Trophoblast cell (in vitro differentiated cells and primary cell): ENCODE measurements around the gene ANKMY1.

Experiments used
- DNase-seq, 2 donors: peaks; one replicate each; pipeline ENCODE4 v3.0.0-alpha.2; 2016
- H2AFZ ChIP-seq: 2 replicates; pipeline ENCODE4 v1.6.1; 2013; ENCODE audit warnings: low read length, moderate library complexity, mild to moderate bottlenecking; ENCODE audit not compliant: insufficient read depth, poor library complexity
- H2AK5ac ChIP-seq: 2 replicates; pipeline ENCODE4 v1.6.1; 2013; ENCODE audit warnings: mild to moderate bottlenecking, low read length
- H2BK120ac ChIP-seq: 2 replicates; pipeline ENCODE4 v1.6.1; 2013; ENCODE audit warnings: low read length, mild to moderate bottlenecking, moderate library complexity; ENCODE audit not compliant: insufficient read depth, poor library complexity
- H2BK12ac ChIP-seq: 2 replicates; pipeline ENCODE4 v1.6.1; 2013; ENCODE audit warnings: mild to moderate bottlenecking, low read length, moderate library complexity
- H2BK5ac ChIP-seq: 2 replicates; pipeline ENCODE4 v1.6.1; 2013; ENCODE audit warnings: low read length, low read depth, moderate library complexity, mild to moderate bottlenecking; ENCODE audit not compliant: poor library complexity
- H3K14ac ChIP-seq: 2 replicates; pipeline ENCODE4 v1.6.1; 2013; ENCODE audit warnings: mild to moderate bottlenecking, low read length
- H3K18ac ChIP-seq: 2 replicates; pipeline ENCODE4 v1.6.1; 2013; ENCODE audit warnings: mild to moderate bottlenecking, low read length
- H3K23ac ChIP-seq: 2 replicates; pipeline ENCODE4 v1.6.1; 2013; ENCODE audit warnings: low read length
- H3K27ac ChIP-seq: 2 replicates; pipeline ENCODE4 v1.5.1; 2013; ENCODE audit warnings: low read depth, mild to moderate bottlenecking, inconsistent platforms, low read length, moderate library complexity
- H3K27me3 ChIP-seq: 2 replicates; pipeline ENCODE4 v1.6.1; 2013; ENCODE audit warnings: inconsistent platforms, mild to moderate bottlenecking, low read length, moderate library complexity; ENCODE audit not compliant: insufficient read depth
- H3K36me3 ChIP-seq, 2 experiments: 1 replicate in 1 of 2; 2 replicates in 1 of 2; pipeline ENCODE4 v1.6.1; 2013; ENCODE audit warnings: low read length in 2 of 2, mild to moderate bottlenecking in 2 of 2, moderate library complexity in 1 of 2; ENCODE audit not compliant: insufficient read depth in 2 of 2, control insufficient read depth in 1 of 2
- H3K4ac ChIP-seq: 2 replicates; pipeline ENCODE4 v1.6.1; 2013; ENCODE audit warnings: low read depth, mild to moderate bottlenecking, low read length, moderate library complexity
- H3K4me1 ChIP-seq, 2 experiments: 1 replicate in 1 of 2; 2 replicates in 1 of 2; pipeline ENCODE4 v1.6.1; 2013; ENCODE audit warnings: low read length in 2 of 2, mild to moderate bottlenecking in 2 of 2, moderate library complexity in 1 of 2; ENCODE audit not compliant: insufficient read depth in 2 of 2, control insufficient read depth in 1 of 2
- H3K4me2 ChIP-seq: 2 replicates; pipeline ENCODE4 v1.6.1; 2013; ENCODE audit warnings: inconsistent platforms, mild to moderate bottlenecking, low read length, moderate library complexity
- H3K4me3 ChIP-seq: 2 replicates; pipeline ENCODE4 v1.5.1; 2013; ENCODE audit warnings: mild to moderate bottlenecking, low read depth, low read length, inconsistent platforms
- H3K79me1 ChIP-seq: one replicate; pipeline ENCODE4 v1.6.1; 2013; ENCODE audit warnings: low read length
- H3K79me2 ChIP-seq: 2 replicates; pipeline ENCODE4 v1.6.1; 2013; ENCODE audit warnings: low read length, mild to moderate bottlenecking; ENCODE audit not compliant: control insufficient read depth, insufficient read depth, poor library complexity
- H3K9ac ChIP-seq: 2 replicates; pipeline ENCODE4 v1.6.1; 2013; ENCODE audit warnings: mild to moderate bottlenecking, low read length
- H3K9me3 ChIP-seq: 2 replicates; pipeline ENCODE4 v1.6.1; 2013; ENCODE audit warnings: low read depth, mild to moderate bottlenecking, control low read depth, inconsistent platforms, low read length; ENCODE audit not compliant: insufficient read depth
- H4K12ac ChIP-seq: 2 replicates; pipeline ENCODE4 v1.6.1; 2013; ENCODE audit warnings: low read depth, mild to moderate bottlenecking, low read length, moderate library complexity
- H4K8ac ChIP-seq: 2 replicates; pipeline ENCODE4 v1.6.1; 2013; ENCODE audit warnings: low read depth, mild to moderate bottlenecking, low read length, moderate library complexity
- H4K91ac ChIP-seq: one replicate; pipeline ENCODE4 v1.6.1; 2013; ENCODE audit warnings: low read depth, mild to moderate bottlenecking, low read length, moderate library complexity
- WGBS: extraction: QIAGEN DNeasy Blood & Tissue Kit; methylation state at CpG from one replicate; pipeline ENCODE4 v1.1.7; 2013; ENCODE audit warnings: missing lambda C conversion rate; ENCODE audit not compliant: insufficient read length, insufficient coverage; ENCODE audit errors: extremely low coverage; 5-methylcytosine and 5-hydroxymethylcytosine counted together

Gene ANKMY1

DNA sequence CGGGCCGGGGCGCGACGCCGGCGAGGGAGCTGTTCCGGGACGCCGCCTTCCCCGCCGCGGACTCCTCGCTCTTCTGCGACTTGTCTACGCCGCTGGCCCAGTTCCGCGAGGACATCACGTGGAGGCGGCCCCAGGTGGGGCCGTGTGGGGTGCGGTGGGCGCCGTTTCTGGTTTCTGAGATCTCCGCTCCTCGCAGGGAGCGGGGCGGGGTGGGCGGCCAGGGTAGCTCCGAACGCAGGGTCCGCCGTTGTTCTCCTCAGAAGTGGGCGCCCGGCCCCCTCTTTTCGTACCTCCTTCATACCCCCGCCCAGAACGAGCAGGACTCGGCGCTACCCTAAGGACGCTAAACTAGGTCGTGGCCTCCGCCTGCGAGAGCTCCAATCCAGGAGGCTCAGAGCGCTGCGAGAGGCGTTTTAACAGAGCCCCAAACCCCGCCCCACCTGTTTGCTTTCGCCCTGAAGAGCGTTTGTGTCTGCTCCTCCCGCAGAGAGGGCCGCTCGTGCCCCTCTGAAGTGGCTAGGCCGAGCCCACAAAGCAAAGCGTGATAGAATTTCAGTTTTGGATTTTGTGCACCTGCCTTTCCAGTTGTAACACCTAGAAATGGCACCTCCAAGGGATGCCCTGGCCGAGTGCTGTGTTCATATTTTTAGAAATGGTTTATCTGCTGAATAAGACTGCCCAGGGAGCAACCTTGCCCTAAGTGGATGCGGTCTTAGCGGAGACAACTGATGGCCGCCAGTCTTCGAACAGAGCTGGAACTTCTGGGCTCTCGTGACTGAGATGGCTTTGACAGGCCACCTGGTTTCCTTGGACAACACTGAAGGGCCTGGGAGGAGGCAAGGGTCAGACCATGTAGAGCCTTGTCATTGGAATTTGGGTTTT, 29.4 kb upstream of the ANKMY1 start:
- Histone ChIP-seq H2AK5ac (no peak overlapping the region), H3K4me2 (peak overlapping the region; percentile 81), H2BK12ac (no peak overlapping the region), H4K8ac (peak overlapping the region; percentile 66), H2BK5ac (no peak overlapping the region), H4K91ac (peak overlapping the region; percentile 52), H3K18ac (peak overlapping the region; percentile 60), H3K23ac (no peak overlapping the region), H3K14ac (peak overlapping the region; percentile 61), H3K4me1 (peaks cover 18 to 22% of the 10 kb centered on the region in 2 experiments), H3K36me3 (peaks cover 30 to 31% of the 10 kb centered on the region in 2 experiments), H3K27ac (no peak overlapping the region), H3K79me1 (peaks cover 7% of the 10 kb centered on the region), H3K27me3 (no peaks in the 10 kb centered on the region), H2AFZ (peak overlapping the region; percentile 73), H4K12ac (peak overlapping the region; percentile 76), H3K4me3 (peak overlapping the region; percentile 89), H3K9me3 (peaks cover 6% of the 10 kb centered on the region), H3K4ac (peak overlapping the region; percentile 69), H3K79me2 (peaks cover 15% of the 10 kb centered on the region), H2BK120ac (peak overlapping the region; percentile 56), H3K9ac (peak overlapping the region; percentile 54)
- no CpG with 5 or more reads among the region's 62 CpGs for WGBS
- peak in 1 of 2 donors; percentile 39 for DNase-seq

DNA sequence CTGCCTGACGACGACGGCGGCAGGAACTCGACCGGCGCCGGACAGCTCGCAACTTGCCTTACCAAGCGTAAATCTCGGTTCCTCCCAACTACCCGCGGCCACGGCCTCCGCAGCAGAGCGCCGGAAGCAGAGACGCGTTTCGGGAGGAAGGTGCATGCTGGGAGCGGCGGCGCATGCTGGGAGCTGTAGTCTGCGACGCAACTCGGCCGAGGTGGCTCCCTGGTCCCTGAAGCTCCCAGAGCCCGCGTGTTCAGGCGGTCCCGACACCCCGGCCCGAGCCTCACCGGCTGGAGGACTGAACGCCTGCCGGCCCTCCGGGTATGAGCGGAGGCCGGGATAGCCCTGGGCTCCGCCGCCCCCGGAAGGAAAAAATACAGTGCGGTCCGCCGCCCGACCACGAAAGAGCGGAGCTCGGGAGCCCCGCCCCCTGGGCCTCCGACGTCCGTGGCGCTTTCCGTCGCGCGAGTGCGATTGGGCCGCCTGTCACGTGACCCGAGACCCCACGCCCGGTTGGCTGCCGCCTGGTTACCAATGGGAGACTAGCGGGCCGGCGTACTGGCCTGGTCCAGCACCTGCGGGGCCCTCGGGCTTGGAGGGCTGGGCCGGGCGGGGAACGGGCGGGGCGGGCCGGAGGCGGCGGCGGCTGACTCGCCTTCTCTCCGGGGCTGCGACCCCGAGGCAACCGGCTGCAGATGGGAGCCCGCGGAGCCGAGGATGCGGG, 28.6 kb upstream of the ANKMY1 start, which contains the start of gene CAPN10:
TSS of gene CAPN10 (plus strand) at position 537 of the 721 bp plus-strand sequence. CDS start at position 715, 178 bp downstream.
- Histone ChIP-seq H3K36me3 (peaks cover 22 to 23% of the 10 kb centered on the region in 2 experiments), H4K91ac (peak within 1 kb of the TSS; percentile 83), H3K79me2 (peaks cover 15% of the 10 kb centered on the region), H3K27me3 (no peaks in the 10 kb centered on the region), H2BK120ac (peak within 1 kb of the TSS; percentile 92), H3K4me3 (peak within 1 kb of the TSS; percentile 93), H2BK12ac (no peak within 1 kb of the TSS), H4K12ac (peak within 1 kb of the TSS; percentile 97), H3K4me1 (peaks cover 18 to 27% of the 10 kb centered on the region in 2 experiments), H4K8ac (peak within 1 kb of the TSS; percentile 98), H3K9me3 (peaks cover 1% of the 10 kb centered on the region), H3K79me1 (peaks cover 7% of the 10 kb centered on the region), H3K4ac (peak within 1 kb of the TSS; percentile 84), H3K4me2 (peak within 1 kb of the TSS; percentile 90), H3K27ac (peak within 1 kb of the TSS; percentile 75), H3K18ac (peak within 1 kb of the TSS; percentile 89), H2AFZ (peak within 1 kb of the TSS; percentile 99), H3K9ac (peak within 1 kb of the TSS; percentile 92), H2BK5ac (peak within 1 kb of the TSS; percentile 96), H2AK5ac (peak within 1 kb of the TSS; percentile 70), H3K14ac (peak within 1 kb of the TSS; percentile 94), H3K23ac (no peak within 1 kb of the TSS)
- no CpG with 5 or more reads among the region's 88 CpGs for WGBS
- DNase-seq, result peak; percentile 98

DNA sequence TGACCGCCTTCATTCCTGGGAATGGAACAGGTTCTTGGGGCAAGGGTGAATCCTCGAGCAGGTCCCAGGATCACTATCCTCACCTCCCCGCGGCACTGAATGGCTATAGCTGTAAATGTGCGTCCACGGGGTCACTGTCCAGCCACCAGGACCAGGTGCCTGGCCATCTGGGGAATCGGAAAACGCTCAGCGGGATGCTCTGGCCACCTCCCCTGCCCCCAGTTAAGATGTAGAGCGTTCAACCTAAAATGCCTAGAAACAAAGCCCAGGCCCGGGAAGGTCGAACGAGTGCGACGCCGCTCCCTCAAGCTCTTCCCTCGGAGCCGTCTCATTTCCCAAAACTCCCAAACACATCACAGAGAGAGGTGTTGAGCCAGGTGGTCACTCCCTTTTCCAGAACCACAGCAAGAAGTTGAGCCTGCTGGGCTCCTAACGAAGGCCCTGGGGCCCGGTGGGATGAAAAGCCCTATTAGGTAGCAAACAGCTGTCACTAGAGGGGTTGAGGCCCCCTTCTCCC, 28.0 kb upstream of the ANKMY1 start:
- Histone ChIP-seq H3K36me3 (peaks cover 16 to 18% of the 10 kb centered on the region in 2 experiments), H2AFZ (peak overlapping the region; percentile 99), H3K4me1 (peaks cover 18 to 27% of the 10 kb centered on the region in 2 experiments), H2BK5ac (peak overlapping the region; percentile 7), H3K4ac (peak overlapping the region; percentile 84), H2AK5ac (peak overlapping the region; percentile 70), H3K27me3 (no peaks in the 10 kb centered on the region), H3K79me2 (peaks cover 15% of the 10 kb centered on the region), H2BK120ac (peak overlapping the region; percentile 55), H3K4me3 (peak overlapping the region; percentile 93), H2BK12ac (no peak overlapping the region), H4K8ac (peak overlapping the region; percentile 98), H4K12ac (peak overlapping the region; percentile 70), H3K14ac (peak overlapping the region; percentile 62), H3K9ac (peak overlapping the region; percentile 92), H3K4me2 (peak overlapping the region; percentile 90), H3K79me1 (peaks cover 7% of the 10 kb centered on the region), H3K23ac (no peak overlapping the region), H4K91ac (peak overlapping the region; percentile 83), H3K27ac (no peak overlapping the region), H3K18ac (peak overlapping the region; percentile 57), H3K9me3 (peaks cover 1% of the 10 kb centered on the region)
- WGBS, result no CpG with 5 or more reads among the region's 20 CpGs
- no peak for DNase-seq

DNA sequence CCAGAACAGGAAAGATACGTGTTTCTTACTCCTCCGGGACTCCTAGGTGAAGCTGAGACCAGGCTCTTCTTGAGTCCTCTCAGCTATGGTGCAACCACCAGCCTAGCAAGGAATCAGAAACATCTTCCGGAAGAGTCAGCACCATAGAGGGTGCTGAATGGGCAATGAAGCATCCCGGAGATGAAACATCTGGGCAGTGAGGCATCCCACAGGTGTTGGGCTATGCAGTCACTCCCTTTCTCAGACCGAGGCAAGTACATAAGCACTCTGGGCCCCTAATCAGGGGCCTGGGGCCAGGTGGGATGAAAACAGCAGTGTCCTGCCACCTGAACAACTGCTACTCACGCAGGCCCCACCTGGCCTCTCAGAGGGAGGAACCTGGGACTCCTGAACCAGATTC, 27.3 kb upstream of the ANKMY1 start:
- Histone ChIP-seq H3K23ac (no peak overlapping the region), H3K27me3 (no peaks in the 10 kb centered on the region), H3K79me2 (peaks cover 15% of the 10 kb centered on the region), H2BK12ac (no peak overlapping the region), H2AFZ (no peak overlapping the region), H4K91ac (no peak overlapping the region), H4K12ac (peak overlapping the region; percentile 8), H3K4me3 (no peak overlapping the region), H3K9ac (no peak overlapping the region), H3K27ac (no peak overlapping the region), H3K18ac (no peak overlapping the region), H3K79me1 (peaks cover 7% of the 10 kb centered on the region), H2BK5ac (no peak overlapping the region), H2AK5ac (no peak overlapping the region), H3K4me2 (peak overlapping the region; percentile 90), H3K9me3 (peaks cover 1% of the 10 kb centered on the region), H3K4ac (peak overlapping the region; percentile 84), H4K8ac (peak overlapping the region; percentile 98), H3K4me1 (peaks cover 24 to 32% of the 10 kb centered on the region in 2 experiments), H2BK120ac (no peak overlapping the region), H3K36me3 (peaks cover 10 to 13% of the 10 kb centered on the region in 2 experiments), H3K14ac (no peak overlapping the region)
- WGBS, result no CpG with 5 or more reads among the region's 6 CpGs
- no peak for DNase-seq
